Neuronal stem cell (in vitro differentiated cells): ENCODE measurements around the gene EEF1AKMT4.
"Not testable (repeated sequence)": the region's sequence is repeated elsewhere in the genome, so short reads cannot be mapped to it uniquely, and the experiment has no call there.

Experiments
- DNase-seq: peaks from one replicate; pipeline ENCODE4 v3.0.0-alpha.2; 2013; ENCODE audit warnings: low spot score
- H2AFZ ChIP-seq: one replicate; pipeline ENCODE4 v1.6.1; 2013; ENCODE audit warnings: mild to moderate bottlenecking, low read length, inconsistent platforms
- H2AK5ac ChIP-seq: 2 replicates; pipeline ENCODE4 v1.6.1; 2013; ENCODE audit warnings: low read depth, mild to moderate bottlenecking, inconsistent platforms, low read length, moderate library complexity, mixed read lengths
- H2BK120ac ChIP-seq: 2 replicates; pipeline ENCODE4 v1.6.1; 2013; ENCODE audit warnings: low read depth, mild to moderate bottlenecking, inconsistent platforms, low read length, moderate library complexity, mixed read lengths
- H2BK12ac ChIP-seq: one replicate; pipeline ENCODE4 v1.6.1; 2013; ENCODE audit warnings: low read length, inconsistent platforms
- H2BK15ac ChIP-seq: 2 replicates; pipeline ENCODE4 v1.6.1; 2013; ENCODE audit warnings: mild to moderate bottlenecking, low read length, inconsistent platforms, mixed read lengths
- H2BK5ac ChIP-seq: one replicate; pipeline ENCODE4 v1.6.1; 2013; ENCODE audit warnings: inconsistent platforms, mild to moderate bottlenecking, low read length, moderate library complexity
- H3K14ac ChIP-seq: one replicate; pipeline ENCODE4 v1.6.1; 2013; ENCODE audit warnings: low read length, inconsistent platforms
- H3K18ac ChIP-seq: 2 replicates; pipeline ENCODE4 v1.6.1; 2013; ENCODE audit warnings: low read length, inconsistent platforms
- H3K23ac ChIP-seq: 2 replicates; pipeline ENCODE4 v1.6.1; 2013; ENCODE audit warnings: low read depth, mild to moderate bottlenecking, mixed read lengths, low read length, inconsistent platforms; ENCODE audit not compliant: poor library complexity
- H3K27ac ChIP-seq: replicated peaks from 3 replicates; pipeline ENCODE4 v1.5.1; 2013; ENCODE audit warnings: low read length, inconsistent platforms
- H3K27me3 ChIP-seq, 3 experiments: 2 replicates each; pipeline ENCODE4 v1.6.1; 2013; ENCODE audit warnings: low read length in 3 of 3, mild to moderate bottlenecking in 2 of 3, inconsistent platforms in 1 of 3, low read depth in 1 of 3, mixed read lengths in 1 of 3, moderate library complexity in 1 of 3; ENCODE audit not compliant: control insufficient read depth in 3 of 3, insufficient read depth in 3 of 3
- H3K36me3 ChIP-seq, 2 donors: replicated peaks in 1 of 2; 2 replicates each; pipeline ENCODE4 v1.6.1; 2013; ENCODE audit warnings: low read length in 2 of 2; ENCODE audit not compliant: control insufficient read depth in 2 of 2, insufficient read depth in 2 of 2
- H3K4ac ChIP-seq: 2 replicates; pipeline ENCODE4 v1.6.1; 2013; ENCODE audit warnings: inconsistent platforms, mild to moderate bottlenecking, low read length, moderate library complexity
- H3K4me1 ChIP-seq, 2 donors: 1 replicate in 1 of 2; 2 replicates in 1 of 2; pipeline ENCODE4 v1.6.1; 2013; ENCODE audit warnings: low read length in 2 of 2, low read depth in 1 of 2; ENCODE audit not compliant: control insufficient read depth in 2 of 2, insufficient read depth in 1 of 2
- H3K4me2 ChIP-seq: one replicate; pipeline ENCODE4 v1.6.1; 2013; ENCODE audit warnings: mild to moderate bottlenecking, low read length, inconsistent platforms; ENCODE audit not compliant: insufficient read depth, poor library complexity, severe bottlenecking
- H3K4me3 ChIP-seq, 2 donors: 2 replicates each; pipeline ENCODE4 v1.5.1; 2013; ENCODE audit warnings: low read length in 2 of 2, mild to moderate bottlenecking in 2 of 2, inconsistent platforms in 1 of 2, moderate library complexity in 1 of 2
- H3K79me1 ChIP-seq: one replicate; pipeline ENCODE4 v1.6.1; 2013; ENCODE audit warnings: low read depth, mild to moderate bottlenecking, inconsistent platforms, low read length, moderate library complexity
- H3K9ac ChIP-seq: one replicate; pipeline ENCODE4 v1.6.1; 2013; ENCODE audit warnings: mild to moderate bottlenecking, low read depth, low read length, inconsistent platforms; ENCODE audit not compliant: poor library complexity
- H3K9me3 ChIP-seq, 2 donors: replicated peaks in 1 of 2; 2 replicates each; pipeline versions ENCODE3 to v1.6.1; 2013; ENCODE audit warnings: low read length in 2 of 2, mild to moderate bottlenecking in 2 of 2, inconsistent platforms in 1 of 2, low read depth in 1 of 2, mixed read lengths in 1 of 2, moderate library complexity in 1 of 2; ENCODE audit not compliant: control insufficient read depth in 2 of 2, insufficient read depth in 1 of 2
- H4K8ac ChIP-seq: one replicate; pipeline ENCODE4 v1.6.1; 2013; ENCODE audit warnings: low read depth, mild to moderate bottlenecking, inconsistent platforms, low read length, moderate library complexity
- H4K91ac ChIP-seq: one replicate; pipeline ENCODE4 v1.6.1; 2013; ENCODE audit warnings: low read length, low read depth, mild to moderate bottlenecking, inconsistent platforms; ENCODE audit not compliant: poor library complexity
- WGBS, 2 donors: extraction: QIAGEN DNeasy Blood & Tissue Kit; methylation state at CpG; one replicate each; pipeline ENCODE4 v1.1.7; 2013; ENCODE audit warnings: missing lambda C conversion rate in 2 of 2, mixed read lengths in 1 of 2; ENCODE audit not compliant: insufficient read length in 2 of 2, insufficient replicate concordance in 1 of 2; ENCODE audit errors: extremely low coverage in 2 of 2; 5-methylcytosine and 5-hydroxymethylcytosine counted together

EEF1AKMT4 gene

GRCh38 chr3:184261854-184262763 is 12.6 kb downstream of the EEF1AKMT4 start:
- Histone ChIP-seq H3K4me3 (peak overlapping the region; percentile 56 to 82), H3K79me1 (peaks cover 4% of the 10 kb centered on the region), H3K9me3 (no peaks in the 10 kb centered on the region), H2BK120ac (no peak overlapping the region), H3K27ac (no peak overlapping the region), H2BK12ac (peak overlapping the region; percentile 58), H2AFZ (peak overlapping the region; percentile 90), H3K4me1 (peaks cover 10 to 12% of the 10 kb centered on the region in 2 donors), H3K14ac (no peak overlapping the region), H3K9ac (peak overlapping the region; percentile 80), H3K4me2 (peak overlapping the region; percentile 84), H3K4ac (no peak overlapping the region), H3K36me3 (no peaks in the 10 kb centered on the region), H2BK5ac (no peak overlapping the region), H3K18ac (peak overlapping the region; percentile 91), H4K8ac (no peak overlapping the region), H2BK15ac (no peak overlapping the region), H3K27me3 (peaks cover 21 to 46% (median 42%) of the 10 kb centered on the region in 3 experiments), H3K23ac (peak overlapping the region; percentile 35), H2AK5ac (no peak overlapping the region), H4K91ac (no peak overlapping the region)
- no CpG with 5 or more reads among the region's 66 CpGs for WGBS, 2 donors
- DNase-seq, result no peak

- no peak overlapping the region for H3K23ac ChIP-seq
- H2BK15ac ChIP-seq, result no peak overlapping the region
- H3K9ac ChIP-seq, result no peak overlapping the region
- H2BK12ac ChIP-seq, result no peak overlapping the region
- no peak overlapping the region for H2BK5ac ChIP-seq
- H3K14ac ChIP-seq, result no peak overlapping the region
- no peak overlapping the region for H3K18ac ChIP-seq
- no peak overlapping the region for H4K91ac ChIP-seq
- peaks cover 2% of the 10 kb centered on the region for H3K79me1 ChIP-seq
- H3K4me2 ChIP-seq, result peak overlapping the region; percentile 84
- no peak overlapping the region for H3K27ac ChIP-seq
- H3K4me3 ChIP-seq, result peak overlapping the region; percentile 46 to 56
- WGBS, 2 donors, result no CpG with 5 or more reads among the region's 15 CpGs
- no peak for DNase-seq
- no peaks in the 10 kb centered on the region for H3K9me3 ChIP-seq
- peak overlapping the region; percentile 90 for H2AFZ ChIP-seq
- peaks cover 10 to 12% of the 10 kb centered on the region in 2 donors for H3K4me1 ChIP-seq
- H3K27me3 ChIP-seq, result peaks cover 21 to 45% (median 43%) of the 10 kb centered on the region in 3 experiments
- no peaks in the 10 kb centered on the region for H3K36me3 ChIP-seq
- H3K4ac ChIP-seq, result no peak overlapping the region
- no peak overlapping the region for H2BK120ac ChIP-seq
- H2AK5ac ChIP-seq, result peak overlapping the region; percentile 32
- H4K8ac ChIP-seq, result no peak overlapping the region
Measured at GRCh38 chr3:184262764-184263179, 13.3 kb downstream of the EEF1AKMT4 start.

GRCh38 chr3:184267249-184267648 is 17.8 kb downstream of the EEF1AKMT4 start:
- not testable (repeated sequence) for H3K36me3 ChIP-seq, H3K79me1 ChIP-seq, H2BK120ac ChIP-seq, H3K18ac ChIP-seq, H3K4me1 ChIP-seq, H2AFZ ChIP-seq, H4K8ac ChIP-seq, H2AK5ac ChIP-seq, H3K23ac ChIP-seq, H3K4me2 ChIP-seq, H3K4ac ChIP-seq, H3K14ac ChIP-seq, H2BK5ac ChIP-seq, H3K9ac ChIP-seq, H4K91ac ChIP-seq, H3K9me3 ChIP-seq, DNase-seq, H3K4me3 ChIP-seq, H3K27ac ChIP-seq, H2BK12ac ChIP-seq, H2BK15ac ChIP-seq
- H3K27me3 ChIP-seq, result peaks cover 2 to 25% (median 13%) of the 10 kb centered on the region in 3 experiments
- no CpG with 5 or more reads among the region's 1 CpG for WGBS, 2 donors

- no peak overlapping the region for H2BK15ac ChIP-seq
- H2BK5ac ChIP-seq, result no peak overlapping the region
- peaks cover 0 to 3% of the 10 kb centered on the region in 2 donors for H3K4me1 ChIP-seq
- H3K27me3 ChIP-seq, result peaks cover 3 to 45% (median 25%) of the 10 kb centered on the region in 3 experiments
- H2BK120ac ChIP-seq, result no peak overlapping the region
- WGBS, 2 donors, result no CpG with 5 or more reads among the region's 1 CpG
- H3K36me3 ChIP-seq, result no peaks in the 10 kb centered on the region
- H3K4me3 ChIP-seq, result no peak overlapping the region
- H3K79me1 ChIP-seq, result no peaks in the 10 kb centered on the region
- H3K4me2 ChIP-seq, result no peak overlapping the region
- no peak overlapping the region for H3K18ac ChIP-seq
- H2AFZ ChIP-seq, result no peak overlapping the region
- H3K4ac ChIP-seq, result no peak overlapping the region
- H3K27ac ChIP-seq, result no peak overlapping the region
- no peak overlapping the region for H3K9ac ChIP-seq
- no peak overlapping the region for H4K91ac ChIP-seq
- no peak overlapping the region for H2AK5ac ChIP-seq
- DNase-seq, result no peak
- peaks cover 0 to 3% of the 10 kb centered on the region in 2 donors for H3K9me3 ChIP-seq
- H2BK12ac ChIP-seq, result no peak overlapping the region
- H3K23ac ChIP-seq, result no peak overlapping the region
- H4K8ac ChIP-seq, result no peak overlapping the region
- no peak overlapping the region for H3K14ac ChIP-seq
Measured at GRCh38 chr3:184272269-184272668, 22.8 kb downstream of the EEF1AKMT4 start.
